Stimulated activated CD4-positive, alpha-beta T cell treated with anti-CD3 and anti-CD28 coated beads, Interleukin-4, amount 100 ng/mL, for 24 hours (primary cell): ENCODE results near the gene OR4B1.
"Not testable (repeated sequence)": the region's sequence is repeated elsewhere in the genome, so short reads cannot be mapped to it uniquely, and the experiment has no call there.

ENCODE experiments used
- DNase-seq: peaks from one replicate; pipeline ENCODE4 v3.0.0-alpha.2; 2020

Gene OR4B1, protein sequence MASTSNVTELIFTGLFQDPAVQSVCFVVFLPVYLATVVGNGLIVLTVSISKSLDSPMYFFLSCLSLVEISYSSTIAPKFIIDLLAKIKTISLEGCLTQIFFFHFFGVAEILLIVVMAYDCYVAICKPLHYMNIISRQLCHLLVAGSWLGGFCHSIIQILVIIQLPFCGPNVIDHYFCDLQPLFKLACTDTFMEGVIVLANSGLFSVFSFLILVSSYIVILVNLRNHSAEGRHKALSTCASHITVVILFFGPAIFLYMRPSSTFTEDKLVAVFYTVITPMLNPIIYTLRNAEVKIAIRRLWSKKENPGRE

DNA sequence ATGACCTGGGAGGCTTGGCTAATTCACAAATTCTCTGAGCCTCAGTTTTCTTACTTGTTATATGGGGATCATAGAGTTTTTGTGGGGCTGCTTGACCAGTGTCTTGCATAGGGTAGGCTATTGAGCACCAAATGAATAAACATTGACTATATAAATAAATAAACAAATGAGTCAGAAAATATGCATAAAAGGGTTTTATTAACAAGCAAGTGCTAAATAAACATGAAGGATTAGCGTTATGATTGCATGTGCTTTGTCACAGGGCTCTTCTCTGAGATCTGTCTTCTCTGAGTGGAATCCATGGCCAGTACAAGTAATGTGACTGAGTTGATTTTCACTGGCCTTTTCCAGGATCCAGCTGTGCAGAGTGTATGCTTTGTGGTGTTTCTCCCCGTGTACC, at the start of gene OR4B1:
TSS of gene OR4B1 (plus strand) at position 301 of the 400 bp plus-strand sequence. CDS start at position 301, 0 bp downstream.
- DNase-seq, result no peak

DNA sequence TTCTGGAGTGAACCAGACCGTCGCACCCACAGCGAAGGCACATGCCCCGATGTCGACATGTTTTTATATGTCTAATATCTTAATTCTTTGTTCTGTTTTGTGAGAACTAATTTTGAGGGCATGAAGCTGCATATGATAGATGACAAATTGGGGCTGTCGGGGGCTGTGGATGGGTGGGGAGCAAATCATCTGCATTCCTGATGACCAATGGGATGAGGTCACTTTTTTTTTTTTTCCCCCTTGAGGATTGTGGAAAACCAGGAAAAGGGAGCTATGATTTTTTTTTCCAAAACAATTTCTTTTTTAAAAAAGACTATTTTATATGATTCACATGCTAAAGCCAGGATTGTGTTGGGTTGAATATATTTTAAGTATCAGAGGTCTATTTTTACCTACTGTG, 49.2 kb upstream of the OR4B1 start:
- no peak for DNase-seq

DNA sequence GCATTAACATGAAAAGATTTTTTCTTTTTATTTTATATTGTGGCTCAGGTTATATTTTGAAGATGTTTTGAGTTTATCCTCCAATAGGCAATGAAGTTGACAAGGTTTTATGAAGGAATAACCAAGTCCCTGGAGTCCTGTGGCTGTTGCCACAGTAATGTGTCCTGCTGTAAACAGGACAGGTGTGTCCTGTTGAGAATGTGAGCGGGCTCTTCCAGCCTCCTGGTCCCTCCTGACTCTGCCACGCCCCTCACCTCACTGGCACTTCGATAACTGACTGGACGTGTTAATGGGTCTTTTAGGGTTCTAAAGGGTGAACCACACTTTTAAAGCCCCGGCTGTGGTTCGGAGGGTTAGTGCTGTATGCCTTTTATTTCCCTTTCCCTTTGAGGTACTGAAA, 47.8 kb upstream of the OR4B1 start:
- DNase-seq, result no peak

DNA sequence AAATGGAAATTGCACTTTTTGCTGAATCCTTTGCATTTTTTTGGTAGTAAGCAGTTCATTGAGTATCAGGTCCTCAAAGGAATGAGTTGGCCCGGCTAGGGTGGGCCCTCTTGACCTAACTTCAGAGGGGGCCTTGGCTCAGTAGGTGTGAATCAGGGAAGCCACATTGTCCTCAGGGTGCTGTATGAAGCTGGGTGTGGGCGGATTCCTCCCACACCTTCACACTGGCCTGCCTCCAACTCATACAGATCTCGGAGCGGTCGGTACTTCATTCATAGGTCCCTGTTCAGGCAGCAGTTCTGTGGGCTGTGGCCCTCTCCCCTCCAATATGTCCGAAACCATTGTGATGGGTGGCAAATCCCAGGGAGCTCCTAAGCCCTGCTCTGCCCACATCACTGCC, 47.4 kb upstream of the OR4B1 start:
- no peak for DNase-seq

DNA sequence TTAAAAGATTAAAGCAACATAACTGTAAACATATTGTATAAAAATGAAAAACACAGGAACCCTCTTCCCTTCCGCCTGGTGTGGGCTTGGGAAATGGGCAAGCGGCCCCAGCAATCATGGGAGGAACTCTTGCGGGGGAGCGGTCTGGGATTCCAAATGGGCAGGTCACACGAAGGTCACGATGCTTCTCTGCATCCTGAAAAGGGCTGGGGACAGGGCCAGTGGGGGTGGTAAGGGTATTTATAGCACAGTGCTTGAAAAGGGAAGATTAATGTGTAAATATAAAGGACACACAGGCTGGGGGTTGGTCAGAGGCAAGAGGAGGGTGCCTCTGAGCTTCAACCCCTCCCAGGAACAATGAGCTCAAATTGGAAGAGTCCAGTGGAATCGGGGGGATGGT, 46.9 kb upstream of the OR4B1 start:
- DNase-seq, result no peak

DNA sequence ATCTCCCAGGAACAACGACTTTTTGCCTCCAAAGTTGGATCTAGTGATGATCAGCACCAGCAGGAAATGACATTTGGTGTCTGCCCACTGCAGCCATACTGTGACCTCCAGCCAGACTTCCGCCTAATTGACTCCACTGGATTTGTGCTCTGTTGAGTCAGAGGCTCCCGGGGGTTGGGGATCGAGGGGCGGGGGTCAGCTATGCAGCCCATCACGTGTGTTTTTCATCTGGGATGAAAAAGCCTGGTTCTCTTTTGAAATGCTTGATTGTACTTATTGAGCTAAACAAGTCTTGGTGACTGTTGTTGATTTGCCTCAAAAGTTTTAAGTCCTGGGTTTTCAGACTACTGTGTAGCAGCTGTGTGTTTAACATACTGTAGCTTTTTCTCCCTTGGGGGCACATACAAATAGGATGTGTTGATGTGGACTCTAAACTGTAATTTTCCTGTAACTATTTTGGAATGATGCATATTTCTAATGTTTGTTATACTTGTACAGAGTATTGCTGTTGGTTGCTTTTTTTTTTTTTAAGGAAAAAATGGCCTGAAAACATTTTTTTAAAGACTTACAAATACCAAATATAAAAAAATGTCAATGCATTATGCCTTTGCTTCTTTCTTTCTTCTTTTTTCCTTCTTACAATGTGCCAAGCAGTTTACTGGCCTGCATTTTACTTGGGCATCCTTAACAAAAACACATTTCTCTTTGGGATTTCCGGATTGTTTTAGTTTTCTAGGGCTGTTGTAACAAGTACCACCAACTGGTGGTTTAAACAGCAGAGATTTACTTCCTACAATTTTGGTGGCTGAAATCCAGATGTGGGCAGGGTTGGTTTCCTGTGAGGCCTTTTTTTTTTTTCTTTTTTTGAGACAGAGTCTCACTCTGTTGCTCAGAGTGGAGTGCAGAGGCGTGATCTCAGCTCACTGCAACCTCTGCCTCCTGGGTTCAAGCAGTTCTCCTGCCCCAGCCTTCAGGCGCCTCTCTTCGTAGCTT, 46.1 kb upstream of the OR4B1 start:
- no peak for DNase-seq

DNA sequence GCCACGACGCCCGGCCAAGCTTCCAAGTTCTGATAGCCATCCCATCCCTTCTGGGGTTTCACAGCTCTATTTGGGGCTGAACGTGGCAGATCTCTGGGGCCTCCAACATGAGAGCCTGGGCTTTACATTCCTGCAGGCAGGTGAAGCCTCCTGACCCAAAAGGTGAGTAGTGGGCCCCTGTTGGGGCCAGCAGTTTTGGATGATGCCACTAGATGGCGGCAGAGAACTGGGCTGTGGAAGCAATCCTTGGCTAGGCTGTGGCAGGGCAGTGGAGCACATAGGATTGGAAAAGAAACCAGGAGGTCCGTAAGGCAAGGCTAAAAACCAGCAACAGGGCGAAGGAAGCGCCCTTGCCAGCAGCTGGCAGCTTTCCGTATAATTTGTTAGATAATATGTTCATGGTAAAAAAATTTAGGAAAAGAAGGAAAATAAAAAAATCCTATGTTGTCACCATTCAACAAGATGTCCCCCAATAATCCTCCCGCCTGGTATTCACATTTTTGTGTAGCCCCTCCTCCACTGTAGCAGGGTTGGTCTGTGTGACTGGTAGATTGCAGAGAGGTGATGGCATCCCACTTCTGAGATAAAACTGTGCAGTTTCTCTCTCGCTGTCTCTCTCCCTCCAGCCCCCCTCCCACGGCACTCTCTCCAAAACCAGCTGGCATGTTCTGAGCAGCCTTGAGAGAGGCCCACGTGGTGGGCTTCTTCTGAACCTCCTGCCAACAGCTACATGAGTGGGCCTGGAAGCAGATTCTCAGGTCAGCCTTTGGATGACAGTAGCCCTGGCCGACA, 43.6 kb upstream of the OR4B1 start:
- DNase-seq, result peak; percentile 68

DNA sequence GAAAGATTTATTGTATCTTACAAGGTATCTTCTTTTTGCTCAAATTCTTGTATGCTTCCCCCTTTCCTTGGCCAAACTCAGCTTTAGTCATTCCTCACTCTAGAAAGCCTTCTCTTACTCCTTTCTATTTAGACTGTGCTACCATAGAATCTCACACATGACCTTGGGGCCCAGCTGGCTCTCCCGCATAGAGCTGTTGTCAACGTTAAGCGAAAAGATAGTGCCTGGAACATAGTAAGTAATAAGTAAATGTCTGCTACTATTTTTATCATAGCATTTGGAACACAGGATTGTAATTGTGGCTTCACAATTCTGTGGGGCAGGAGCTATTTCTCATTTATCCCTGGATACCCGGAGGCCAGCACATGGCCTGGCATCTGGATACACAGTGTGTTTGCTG, 38.9 kb upstream of the OR4B1 start:
- DNase-seq, result no peak

DNA sequence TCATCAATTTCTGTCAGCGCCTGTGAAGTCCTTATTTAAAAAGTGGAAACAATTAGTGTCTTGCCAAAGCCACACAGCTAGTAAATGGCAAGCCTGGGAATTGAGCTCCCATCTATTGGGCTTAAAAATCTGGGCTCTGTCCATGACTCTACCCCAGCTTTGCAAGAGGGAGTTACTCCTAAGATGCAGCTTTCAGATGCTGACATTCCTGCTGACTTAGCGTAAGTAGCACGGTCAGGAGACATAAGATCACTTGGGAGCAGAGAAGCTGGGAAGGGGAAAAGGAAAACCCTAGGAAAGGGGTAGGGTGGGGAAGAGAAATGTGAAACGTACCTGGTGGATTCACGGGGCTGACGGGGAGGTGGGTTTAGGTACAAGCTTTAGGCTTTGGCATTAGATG, 36.0 kb upstream of the OR4B1 start:
- no peak for DNase-seq

DNA sequence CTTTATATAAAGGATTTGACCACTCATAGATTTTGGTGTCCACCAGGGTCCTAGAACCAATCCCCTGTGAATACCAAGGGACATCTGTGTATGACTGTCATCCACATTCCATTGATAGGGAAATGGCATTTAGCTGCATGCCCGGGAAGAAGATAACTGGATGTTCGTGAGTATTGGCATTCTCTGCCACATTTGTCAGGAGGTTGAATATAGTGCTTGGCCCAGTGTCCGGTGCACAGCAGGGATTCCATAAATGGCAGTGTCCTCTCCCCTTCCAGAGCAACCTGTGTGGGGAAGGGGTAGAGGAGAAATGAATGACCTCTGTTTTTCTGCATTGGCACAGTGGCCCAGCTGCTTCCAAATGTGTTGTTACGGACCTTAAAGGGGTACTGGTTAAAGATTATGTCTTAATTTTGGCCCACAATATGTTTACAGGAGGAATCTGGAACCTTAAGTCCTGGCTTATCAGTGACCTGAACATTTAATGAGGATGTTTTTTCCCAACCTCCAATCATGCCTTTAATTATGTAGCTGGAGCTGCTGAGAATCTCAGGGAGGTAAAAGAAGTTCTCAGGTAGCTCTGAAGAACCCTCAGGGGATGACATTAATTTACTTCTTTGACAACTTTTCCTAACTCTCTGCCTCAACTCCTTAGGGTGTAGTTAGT, 33.6 kb upstream of the OR4B1 start:
- DNase-seq, result no peak

DNA sequence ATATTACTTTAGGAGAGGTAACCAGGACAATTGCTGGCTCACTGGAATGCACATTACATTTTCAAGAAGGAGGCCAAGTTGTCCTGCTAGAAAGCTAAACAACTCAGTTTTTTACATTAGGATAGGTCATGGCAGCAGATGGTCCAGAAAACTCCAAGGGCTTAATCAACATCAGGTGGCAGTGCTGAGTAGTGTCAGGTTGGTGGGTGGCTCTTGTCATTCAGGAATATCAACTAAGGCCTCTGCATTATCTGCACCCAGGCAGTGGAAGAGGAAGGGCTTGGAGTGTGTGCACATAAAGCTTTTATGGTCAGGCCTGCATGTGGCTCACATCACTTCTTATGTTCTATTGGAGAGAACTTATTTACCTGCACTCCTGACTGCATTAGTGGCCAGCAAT, 32.2 kb upstream of the OR4B1 start:
- no peak for DNase-seq

DNA sequence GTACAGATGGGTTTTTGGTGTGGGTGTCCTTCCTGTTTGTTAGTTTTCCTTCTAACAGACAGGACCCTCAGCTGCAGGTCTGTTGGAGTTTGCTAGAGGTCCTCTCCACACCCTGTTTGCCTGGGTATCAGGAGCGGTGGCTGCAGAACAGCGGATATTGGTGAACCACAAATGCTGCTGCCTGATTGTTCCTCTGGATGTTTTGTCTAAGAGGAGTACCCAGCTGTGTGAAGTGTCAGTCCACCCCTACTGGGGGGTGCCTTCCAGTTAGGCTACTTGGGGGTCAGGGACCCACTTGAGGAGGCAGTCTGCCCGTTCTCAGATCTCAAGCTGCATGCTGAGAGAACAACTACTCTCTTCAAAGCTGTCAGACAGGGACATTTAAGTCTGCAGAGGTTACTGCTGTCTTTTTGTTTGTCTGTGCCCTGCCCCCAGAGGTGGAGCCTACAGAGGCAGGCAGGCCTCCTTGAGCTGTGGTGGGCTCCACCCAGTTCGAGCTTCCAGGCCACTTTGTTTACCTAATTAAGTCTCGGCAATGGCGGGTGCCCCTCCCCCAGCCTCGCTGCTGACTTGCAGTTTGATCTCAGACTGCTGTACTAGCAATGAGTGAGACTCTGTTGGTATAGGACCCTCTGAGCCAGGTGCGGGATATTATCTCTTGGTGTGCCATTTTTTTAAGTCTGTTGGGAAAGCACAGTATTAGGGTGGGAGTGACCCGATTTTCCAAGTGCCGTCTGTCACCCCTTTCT, 25.5 kb upstream of the OR4B1 start:
- DNase-seq, result peak; percentile 27

DNA sequence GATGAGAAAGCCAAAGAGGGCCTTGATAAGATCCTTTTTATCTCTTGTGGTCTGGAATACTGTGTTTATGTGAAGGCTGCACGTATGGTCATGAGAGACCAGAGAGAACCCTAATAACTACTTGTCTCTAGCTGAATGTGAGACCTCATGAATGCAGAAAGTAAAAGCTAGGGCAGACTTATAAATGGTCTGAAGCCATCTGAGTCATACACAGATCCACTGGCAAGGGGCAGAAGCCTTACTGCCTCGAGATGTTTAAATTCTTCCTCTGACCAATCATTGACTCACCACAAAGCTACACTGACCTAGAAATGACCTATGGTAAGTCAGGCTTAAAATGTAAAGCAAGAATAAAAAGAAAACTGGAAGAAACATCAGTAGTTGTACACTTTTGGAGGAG, 22.7 kb upstream of the OR4B1 start:
- DNase-seq, result no peak

DNA sequence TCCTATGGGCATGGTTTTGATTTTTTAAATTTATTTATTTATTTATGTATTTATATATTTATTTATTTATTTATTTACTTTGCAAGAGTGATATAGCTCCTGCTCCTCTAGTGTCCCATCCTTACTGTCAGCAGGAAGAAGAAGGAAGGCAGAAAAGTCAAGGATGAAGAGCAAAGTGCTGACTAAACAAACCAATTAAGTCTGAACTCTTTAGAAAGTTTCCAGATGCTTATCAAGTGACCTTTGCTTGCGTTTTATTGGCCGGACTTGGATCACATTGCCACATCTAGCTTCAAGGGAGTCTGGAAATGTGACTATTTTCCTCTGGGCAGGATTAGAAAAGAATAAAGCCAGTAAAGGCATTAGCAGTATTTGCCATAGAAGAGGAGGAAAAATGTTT, 8.7 kb upstream of the OR4B1 start:
- DNase-seq, result no peak

DNA sequence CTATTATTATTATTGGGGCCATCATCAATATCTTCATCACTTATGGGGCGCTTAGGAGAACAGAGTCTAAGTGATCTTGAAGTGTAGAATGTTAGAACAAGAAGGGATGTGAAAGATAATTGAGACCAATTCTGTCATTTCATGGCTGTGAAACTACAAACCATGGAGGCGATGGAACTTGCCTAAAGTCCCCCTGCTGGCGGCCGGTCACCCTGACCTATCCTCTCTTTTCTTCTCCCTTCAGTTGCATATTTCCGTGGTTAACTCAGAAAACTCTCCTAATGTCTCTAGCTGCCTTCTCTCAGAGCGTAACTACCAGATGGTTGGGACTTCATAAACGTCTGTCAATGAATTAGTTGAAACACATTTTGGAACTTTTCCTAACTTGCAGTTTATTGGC, 6.6 kb upstream of the OR4B1 start:
- no peak for DNase-seq

DNA sequence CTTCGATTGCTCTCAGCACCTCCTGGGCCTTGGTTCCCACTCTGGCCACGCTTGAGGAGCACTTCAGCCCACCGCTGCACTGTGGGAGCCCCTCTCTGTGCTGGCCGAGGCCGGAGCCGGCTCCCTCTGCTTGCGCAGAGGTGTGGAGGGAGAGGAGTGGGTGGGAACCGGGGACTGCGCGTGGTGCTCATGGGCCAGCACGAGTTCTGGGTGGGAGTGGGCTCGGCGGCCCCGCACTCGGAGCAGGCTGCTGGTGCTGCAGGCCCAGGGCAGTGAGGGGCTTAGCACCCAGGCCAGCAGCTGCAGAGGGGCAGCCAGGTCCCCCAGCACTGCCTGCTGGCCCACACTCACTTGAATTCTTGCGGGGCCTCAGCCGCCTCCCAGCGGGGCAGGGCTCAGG, 12.2 kb downstream of the OR4B1 start:
- no peak for DNase-seq

DNA sequence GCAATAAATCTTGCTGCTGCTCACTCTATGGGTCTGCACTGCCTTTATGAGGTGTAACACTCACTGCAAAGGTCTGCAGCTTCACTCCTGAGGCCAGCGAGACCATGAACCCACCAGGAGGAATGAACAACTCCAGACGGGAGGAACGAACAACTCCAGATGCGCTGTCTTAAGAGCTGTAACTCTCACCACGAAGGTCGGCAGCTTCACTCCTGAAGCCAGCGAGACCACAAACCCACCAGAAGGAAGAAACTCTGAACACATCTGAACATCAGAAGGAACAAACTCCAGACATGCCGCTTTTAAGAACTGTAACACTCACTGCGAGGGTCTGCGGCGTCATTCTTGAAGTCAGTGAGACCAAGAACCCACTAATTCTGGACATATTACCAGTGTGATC, 13.4 kb downstream of the OR4B1 start:
- not testable (repeated sequence) for DNase-seq

DNA sequence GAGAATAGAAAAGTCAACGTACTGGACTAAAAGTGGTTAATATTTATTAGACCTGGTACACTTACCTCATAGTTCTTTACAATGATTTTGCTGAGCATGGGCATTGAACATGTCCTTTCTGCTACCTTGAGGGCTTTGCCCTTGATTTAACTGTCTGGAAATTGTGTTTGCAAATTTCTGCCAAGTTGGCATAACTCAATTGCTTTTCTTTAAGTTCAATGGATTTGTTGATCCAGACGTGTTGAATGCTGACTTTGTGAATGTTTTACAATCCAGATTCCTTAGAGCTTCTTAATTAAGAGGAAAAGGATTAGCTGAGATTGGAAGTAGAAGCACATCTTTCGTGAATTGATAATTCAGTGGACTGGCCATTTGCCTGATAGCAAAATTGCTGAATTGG, 21.1 kb downstream of the OR4B1 start:
- no peak for DNase-seq

DNA sequence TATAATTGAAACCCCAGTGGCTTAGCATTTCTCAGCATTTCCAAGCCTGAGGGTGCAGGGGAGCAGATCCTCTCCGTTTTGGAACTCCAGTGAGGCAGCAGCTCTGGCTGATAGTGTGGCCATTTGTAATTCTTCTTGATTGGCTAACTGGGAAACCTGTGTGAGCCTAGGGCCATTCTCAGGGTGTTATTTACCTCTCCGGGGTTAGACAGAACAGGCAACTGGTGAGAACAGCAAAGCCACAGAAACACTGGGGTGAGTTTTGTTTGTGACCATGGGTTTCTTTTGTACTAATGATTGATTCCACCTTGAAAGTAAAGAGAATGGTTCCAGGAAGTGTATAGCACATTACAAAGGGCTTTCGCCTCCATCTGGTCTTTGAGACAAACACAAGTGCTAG, 25.9 kb downstream of the OR4B1 start:
- no peak for DNase-seq

DNA sequence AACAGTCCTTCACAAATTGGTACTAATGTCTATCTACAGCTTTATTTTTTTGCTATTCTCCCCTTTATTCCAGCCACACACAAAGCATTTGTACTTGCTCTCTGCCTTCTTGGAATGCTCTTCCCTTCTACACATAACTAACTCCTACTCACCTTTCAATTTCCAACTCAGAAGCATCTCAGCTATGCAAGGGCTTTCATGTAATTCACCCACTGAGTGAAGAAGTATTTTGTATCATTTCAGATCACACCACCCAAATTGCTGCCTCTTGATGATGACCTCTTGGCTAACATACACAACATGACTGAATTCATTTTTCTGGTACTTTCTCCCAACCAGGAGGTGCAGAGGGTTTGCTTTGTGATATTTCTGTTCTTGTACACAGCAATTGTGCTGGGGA, 28.2 kb downstream of the OR4B1 start, which contains the start of gene OR4X2:
TSS of gene OR4X2 (plus strand) at position 301 of the 400 bp plus-strand sequence. CDS start at position 301, 0 bp downstream.
- no peak for DNase-seq

DNA sequence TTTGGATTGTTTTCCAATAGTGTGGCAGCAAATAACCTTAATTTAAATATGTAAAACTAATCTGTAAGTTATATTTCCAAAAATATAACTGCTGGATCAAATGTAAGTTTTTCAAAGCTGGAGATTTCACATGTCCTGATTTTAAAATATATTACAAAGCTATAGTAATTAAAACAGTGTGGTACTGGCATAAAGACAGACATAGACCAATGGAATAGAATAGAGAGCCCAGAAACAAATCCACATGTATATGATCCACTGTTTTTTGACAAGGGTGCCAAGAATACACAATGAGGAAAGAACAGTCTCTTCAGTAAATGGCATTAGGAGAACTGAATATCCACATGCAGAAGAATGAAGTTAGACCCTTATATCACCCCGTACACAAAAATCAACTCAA, 32.3 kb downstream of the OR4B1 start:
- no peak for DNase-seq

DNA sequence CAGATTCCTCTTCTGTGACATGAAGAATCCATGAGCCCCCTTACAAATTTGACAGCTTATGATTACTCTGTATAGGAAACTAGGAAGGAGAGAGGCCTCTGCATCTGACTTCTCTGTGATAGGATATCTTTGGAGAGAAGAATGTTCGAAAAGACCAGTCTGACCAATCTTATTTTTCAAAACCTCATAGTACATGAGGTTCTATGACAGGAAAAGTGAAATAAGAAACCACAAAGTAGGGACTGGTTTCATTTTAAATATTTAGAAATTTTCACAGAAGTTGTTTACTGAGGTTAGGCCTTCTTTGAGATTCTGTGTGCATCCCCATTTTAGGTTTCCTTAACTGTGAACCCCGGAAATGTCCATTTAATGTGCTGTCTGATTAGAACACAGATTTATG, 45.0 kb downstream of the OR4B1 start:
- DNase-seq, result no peak
